NOMO-1 treated with dmso at 0.1 percent for 144 hours (cell line): ENCODE data around the gene TLE3.
"Not testable (repeated sequence)": the region's sequence is repeated elsewhere in the genome, so short reads cannot be mapped to it uniquely, and the experiment has no call there.

Experiments
- DNase-seq: peaks from one replicate; lab custom pipeline; 2025; ENCODE audit not compliant: unreplicated experiment; lab: John Stamatoyannopoulos, UW

Gene TLE3

GRCh38 chr15:70097321-70098152 is at the start of gene TLE3:
TSS of gene TLE3 (minus strand) at chr15:70097917. CDS start at chr15:70096798, 1,119 bp downstream.
- peak; percentile 97 for DNase-seq

DNA sequence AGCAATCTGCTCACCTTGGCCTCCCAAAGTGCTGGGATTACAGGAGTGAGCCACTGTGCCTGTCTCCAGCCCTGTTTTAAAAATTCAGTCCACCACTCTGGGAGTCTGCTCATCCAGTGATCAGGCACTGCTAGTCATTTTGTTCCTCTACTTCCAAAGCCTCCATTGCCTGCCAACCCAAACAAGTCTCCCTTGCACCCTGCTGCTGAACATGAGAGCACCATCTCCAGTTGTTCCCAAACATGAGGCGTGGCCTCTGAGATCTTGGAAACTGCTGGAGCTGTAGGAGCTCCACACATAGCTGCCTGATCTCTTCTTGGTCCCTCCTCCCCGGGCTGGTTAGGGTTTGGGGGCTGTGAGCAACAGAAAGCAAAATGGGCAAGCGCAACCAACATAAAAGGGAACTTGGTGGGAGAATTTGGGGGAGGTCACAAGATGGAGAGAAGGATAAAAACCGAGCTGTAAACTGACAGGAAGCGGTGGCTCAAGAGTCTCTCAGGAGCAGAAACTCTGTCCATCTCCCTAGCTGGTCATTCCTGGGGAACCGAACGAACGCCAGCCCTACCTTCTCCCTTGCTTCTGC is 49.6 kb upstream of the TLE3 start:
- DNase-seq, result peak; percentile 30

- no peak for DNase-seq
Observed at GRCh38 chr15:70146771-70147170, 49.1 kb upstream of the TLE3 start.

DNA sequence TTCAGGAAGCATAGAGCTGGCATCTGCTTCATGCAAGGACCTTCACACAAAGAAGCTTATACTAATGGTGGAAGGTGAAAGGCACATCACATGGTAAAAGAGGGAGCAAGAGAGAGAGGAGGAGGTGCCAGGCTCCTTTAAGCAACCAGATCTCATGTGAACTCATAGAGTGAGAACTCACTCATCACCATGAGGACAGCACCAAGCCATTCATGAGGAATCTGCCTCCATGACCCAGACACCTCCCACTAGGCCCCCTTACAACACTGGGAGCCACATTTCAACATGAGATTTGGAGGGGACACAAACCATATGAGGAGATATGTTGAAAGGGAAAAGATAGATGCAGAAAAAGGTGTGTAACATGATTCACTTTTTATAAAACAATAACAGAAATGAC is 48.4 kb upstream of the TLE3 start:
- DNase-seq, result no peak

- DNase-seq, result no peak
Observed at GRCh38 chr15:70145261-70145660, 47.5 kb upstream of the TLE3 start.

- peak; percentile 82 for DNase-seq
Observed at GRCh38 chr15:70142322-70143191, 44.8 kb upstream of the TLE3 start.

DNA sequence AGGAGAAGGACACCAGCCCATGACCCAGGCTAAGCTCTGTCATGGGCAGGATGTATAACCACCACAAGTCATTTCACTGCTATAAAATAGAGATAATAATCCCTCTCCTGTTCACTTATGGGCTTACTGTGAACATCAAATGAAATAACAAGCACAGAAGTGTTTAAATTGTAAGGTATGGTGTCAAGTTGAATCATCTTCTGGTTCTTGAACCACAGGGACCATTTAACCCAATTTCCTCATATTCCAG is 44.3 kb upstream of the TLE3 start:
- no peak for DNase-seq

DNA sequence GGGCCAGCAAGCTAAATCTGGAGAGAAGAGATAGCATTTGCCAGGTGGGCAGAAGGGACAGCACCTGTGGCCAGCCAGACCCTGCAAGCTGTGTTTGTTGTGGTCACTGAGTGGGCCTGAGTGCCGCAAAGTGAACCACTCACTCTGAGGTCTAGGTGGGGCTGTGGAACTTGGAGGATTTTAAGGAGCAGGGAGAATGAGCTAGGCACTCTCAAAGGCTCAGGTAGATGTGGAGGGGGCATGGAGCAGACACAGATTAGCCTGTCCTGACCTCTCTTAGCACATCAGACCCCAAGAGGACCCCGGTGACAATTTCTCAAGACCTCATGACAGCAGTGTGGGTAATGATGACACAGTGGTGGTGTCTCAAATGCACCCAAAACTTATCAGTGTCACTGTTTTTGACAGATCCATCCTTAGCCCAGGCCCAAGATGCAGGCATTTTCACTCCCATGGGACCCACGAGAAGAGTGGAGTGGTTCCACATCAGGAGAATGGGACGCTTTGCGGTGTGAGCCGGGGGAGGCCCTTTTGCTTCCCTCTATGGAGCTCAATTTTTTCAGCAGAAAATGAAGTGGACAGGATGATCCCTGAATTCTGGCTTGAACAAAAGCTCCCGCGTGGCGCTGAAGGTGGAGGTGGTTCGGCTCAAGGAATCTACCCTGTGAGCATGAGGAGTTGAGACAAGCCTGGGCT is 43.8 kb upstream of the TLE3 start:
- DNase-seq, result no peak

- peak; percentile 30 for DNase-seq
Observed at GRCh38 chr15:70140543-70141375, 43.0 kb upstream of the TLE3 start.

GRCh38 chr15:70140025-70140542 is 42.4 kb upstream of the TLE3 start:
- no peak for DNase-seq

DNA sequence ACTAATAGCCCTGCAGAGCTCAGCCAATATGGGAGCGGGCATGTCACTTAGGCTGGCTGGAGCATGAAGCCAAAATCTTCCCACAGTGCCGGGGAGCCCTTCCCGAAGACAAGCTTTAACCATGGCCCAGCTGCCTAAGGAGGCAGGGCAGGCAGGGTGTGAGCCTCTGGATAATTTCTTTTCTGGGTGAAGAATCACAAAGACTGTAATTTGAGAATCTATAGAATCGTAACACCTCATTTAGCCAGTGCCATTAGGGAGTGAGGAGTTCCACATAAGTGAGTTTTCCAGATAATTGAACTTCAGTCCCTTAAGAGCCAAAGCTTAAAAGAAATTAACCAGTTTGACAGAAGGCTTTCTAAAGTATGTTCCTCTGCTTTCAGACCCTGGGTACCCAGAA is 40.2 kb upstream of the TLE3 start:
- no peak for DNase-seq

- DNase-seq, result not testable (repeated sequence)
Observed at GRCh38 chr15:70137021-70137420, 39.3 kb upstream of the TLE3 start.

- DNase-seq, result no peak
Observed at GRCh38 chr15:70133781-70134421, 36.2 kb upstream of the TLE3 start.

DNA sequence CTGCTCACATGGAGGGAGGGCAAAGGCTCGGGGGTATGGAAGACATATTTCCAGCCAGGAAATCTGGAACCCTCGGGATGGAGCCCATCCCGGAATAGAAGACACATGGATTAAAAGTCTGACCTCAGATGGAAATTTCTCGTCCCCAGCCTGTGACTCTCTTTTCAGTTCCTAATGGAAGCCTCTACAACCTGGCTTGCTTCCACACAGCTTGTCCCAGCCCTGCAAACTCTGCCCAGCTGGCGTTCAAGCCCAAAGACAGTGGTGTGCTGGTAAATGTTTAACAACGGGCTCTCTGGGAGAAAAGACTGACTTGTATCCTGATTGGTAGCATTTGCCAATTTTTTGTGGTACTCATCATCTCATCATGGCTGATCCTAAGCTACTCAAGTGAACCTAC is 35.6 kb upstream of the TLE3 start:
- DNase-seq, result no peak

- no peak for DNase-seq
Observed at GRCh38 chr15:70132571-70132970, 34.9 kb upstream of the TLE3 start.

- no peak for DNase-seq
Observed at GRCh38 chr15:70132139-70132538, 34.4 kb upstream of the TLE3 start.

- no peak for DNase-seq
Observed at GRCh38 chr15:70128414-70129140, 30.9 kb upstream of the TLE3 start.

- no peak for DNase-seq
Observed at GRCh38 chr15:70127770-70128413, 30.2 kb upstream of the TLE3 start.

GRCh38 chr15:70127288-70127746 is 29.6 kb upstream of the TLE3 start:
- DNase-seq, result no peak
